Fibroblast of peridontal ligament (primary cell): Measurements from ENCODE around the gene PCMTD2.
"Not testable (repeated sequence)": the region's sequence is repeated elsewhere in the genome, so short reads cannot be mapped to it uniquely, and the experiment has no call there.

Source experiments
- DNase-seq: peaks from one replicate; pipeline ENCODE4 v3.0.0-alpha.2; 2010; ENCODE audit errors: extremely low read depth

The PCMTD2 gene

GRCh38 chr20:64256282-64256935 lies 861 bp downstream of the PCMTD2 start:
- DNase-seq, result no peak

- no peak for DNase-seq
Observed at GRCh38 chr20:64257107-64257757, 1.7 kb downstream of the PCMTD2 start.

- DNase-seq, result no peak
Observed at GRCh38 chr20:64258071-64258823, 2.7 kb downstream of the PCMTD2 start.

GRCh38 chr20:64260239-64260638 lies 4.7 kb downstream of the PCMTD2 start:
- DNase-seq, result no peak

- DNase-seq, result peak; percentile 72
Observed at GRCh38 chr20:64261138-64261537, 5.6 kb downstream of the PCMTD2 start.

- DNase-seq, result no peak
Observed at GRCh38 chr20:64264091-64264490, 8.5 kb downstream of the PCMTD2 start.

- no peak for DNase-seq
Observed at GRCh38 chr20:64265201-64265600, 9.7 kb downstream of the PCMTD2 start.

- no peak for DNase-seq
Observed at GRCh38 chr20:64266988-64267387, 11.4 kb downstream of the PCMTD2 start.

- no peak for DNase-seq
Observed at GRCh38 chr20:64268174-64268573, 12.6 kb downstream of the PCMTD2 start.

- no peak for DNase-seq
Observed at GRCh38 chr20:64269604-64270411, 14.3 kb downstream of the PCMTD2 start.

- DNase-seq, result no peak
Observed at GRCh38 chr20:64271636-64272035, 16.1 kb downstream of the PCMTD2 start.

GRCh38 chr20:64273109-64273508 lies 17.6 kb downstream of the PCMTD2 start:
- no peak for DNase-seq

GRCh38 chr20:64276817-64277216 lies 21.3 kb downstream of the PCMTD2 start:
- DNase-seq, result no peak

- DNase-seq, result no peak
Observed at GRCh38 chr20:64277571-64278316, 22.2 kb downstream of the PCMTD2 start.

- DNase-seq, result no peak
Observed at GRCh38 chr20:64278317-64278681, 22.8 kb downstream of the PCMTD2 start.

GRCh38 chr20:64279826-64280459 lies 24.4 kb downstream of the PCMTD2 start:
- no peak for DNase-seq

GRCh38 chr20:64280460-64280843 lies 24.9 kb downstream of the PCMTD2 start:
- DNase-seq, result no peak

GRCh38 chr20:64283646-64284045 lies 28.1 kb downstream of the PCMTD2 start:
- no peak for DNase-seq

- DNase-seq, result not testable (repeated sequence)
Observed at GRCh38 chr20:64285579-64286446, 30.3 kb downstream of the PCMTD2 start.
